Mucosa of stomach (tissue), 1 donor: Measurements from ENCODE around the gene METTL4.
"Not testable (repeated sequence)": the region's sequence is repeated elsewhere in the genome, so short reads cannot be mapped to it uniquely, and the experiment has no call there.

Experiments
- H3K27me3 ChIP-seq: one replicate; pipeline ENCODE4 v1.7.0; 2013; ENCODE audit warnings: mild to moderate bottlenecking, low read length; ENCODE audit not compliant: control insufficient read depth, insufficient read depth
- H3K36me3 ChIP-seq: one replicate; pipeline ENCODE4 v1.7.0; 2013; ENCODE audit warnings: low read length; ENCODE audit not compliant: control insufficient read depth, insufficient read depth
- H3K4me1 ChIP-seq: one replicate; pipeline ENCODE4 v1.7.0; 2013; ENCODE audit warnings: mild to moderate bottlenecking, low read length; ENCODE audit not compliant: control insufficient read depth, insufficient read depth
- H3K4me3 ChIP-seq: one replicate; pipeline ENCODE4 v1.7.0; 2013; ENCODE audit warnings: low read length
- H3K9ac ChIP-seq: one replicate; pipeline ENCODE4 v1.7.0; 2013; ENCODE audit warnings: mild to moderate bottlenecking, low read length, moderate library complexity
- H3K9me3 ChIP-seq: one replicate; pipeline ENCODE4 v1.7.0; 2013; ENCODE audit warnings: mild to moderate bottlenecking, low read length, moderate library complexity; ENCODE audit not compliant: control insufficient read depth
- donor health status: Pancreatic carcinoma.

METTL4 gene

DNA sequence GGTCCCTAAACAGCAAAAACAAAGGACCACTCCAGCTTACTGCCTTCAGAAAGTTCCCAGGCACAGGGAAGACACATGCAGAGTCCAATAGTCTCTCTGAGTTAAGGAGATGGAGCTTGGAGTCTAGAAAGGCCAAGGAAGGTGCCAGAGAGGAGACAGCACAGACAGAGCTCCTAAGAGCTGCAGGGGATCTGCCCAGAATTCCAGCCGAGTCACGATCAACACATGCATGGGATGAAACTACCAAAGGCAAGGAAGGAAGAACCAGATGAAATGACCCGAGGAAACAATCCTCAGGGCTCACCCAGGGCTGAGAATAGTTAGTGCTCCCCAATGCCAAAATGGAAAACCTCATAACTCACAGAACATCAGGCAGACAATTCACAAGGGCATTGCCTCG, 15.4 kb downstream of the METTL4 start:
- no peaks in the 10 kb centered on the region for H3K9me3 ChIP-seq
- H3K36me3 ChIP-seq, result no peaks in the 10 kb centered on the region
- no peaks in the 10 kb centered on the region for H3K4me1 ChIP-seq
- no peak overlapping the region for H3K4me3 ChIP-seq
- no peak overlapping the region for H3K9ac ChIP-seq
- no peaks in the 10 kb centered on the region for H3K27me3 ChIP-seq

DNA sequence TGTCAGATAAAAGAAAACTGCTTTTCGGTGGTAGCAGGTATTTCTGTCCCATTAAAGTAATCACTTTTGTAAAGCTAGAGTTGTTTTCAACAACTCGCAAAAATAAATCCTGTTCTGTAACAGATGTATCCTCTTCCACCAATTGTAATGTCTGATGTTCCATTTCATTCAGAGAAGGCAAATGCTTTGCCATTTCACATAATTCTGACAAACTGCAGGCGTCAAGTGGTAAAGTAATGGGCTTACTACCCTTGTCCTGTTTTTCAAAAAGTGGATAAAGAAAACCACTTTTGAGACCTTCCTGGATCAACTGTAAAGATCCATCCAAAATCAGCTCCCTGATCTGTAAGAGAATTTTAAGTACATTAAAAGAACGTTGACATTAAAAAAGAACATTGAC, 16.6 kb downstream of the METTL4 start:
- Histone ChIP-seq H3K9ac (no peak overlapping the region), H3K27me3 (no peaks in the 10 kb centered on the region), H3K36me3 (no peaks in the 10 kb centered on the region), H3K4me3 (no peak overlapping the region), H3K9me3 (no peaks in the 10 kb centered on the region), H3K4me1 (no peaks in the 10 kb centered on the region)

DNA sequence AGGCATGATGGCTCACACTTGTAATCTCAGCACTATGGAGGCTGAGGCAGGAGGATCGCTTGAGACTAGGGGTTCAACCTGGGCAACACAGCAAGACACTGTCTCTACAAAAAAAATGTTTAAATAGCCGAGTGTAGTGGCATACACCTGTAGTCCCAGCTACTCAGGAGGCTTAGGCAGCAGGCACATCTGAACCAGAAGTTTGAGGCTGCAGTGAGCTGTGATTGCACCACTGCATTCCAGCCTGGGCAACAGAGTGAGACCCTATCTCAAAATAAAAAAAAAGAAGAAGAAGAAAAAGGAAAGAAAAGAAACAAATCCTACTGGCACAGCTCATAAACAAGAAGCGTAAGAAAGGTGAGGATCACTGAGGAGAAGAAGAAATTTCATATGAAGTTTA, 19.9 kb downstream of the METTL4 start:
- H3K4me1 ChIP-seq, result no peaks in the 10 kb centered on the region
- no peaks in the 10 kb centered on the region for H3K36me3 ChIP-seq
- H3K27me3 ChIP-seq, result no peaks in the 10 kb centered on the region
- H3K9me3 ChIP-seq, result no peaks in the 10 kb centered on the region
- H3K4me3 ChIP-seq, result no peak overlapping the region
- H3K9ac ChIP-seq, result no peak overlapping the region

DNA sequence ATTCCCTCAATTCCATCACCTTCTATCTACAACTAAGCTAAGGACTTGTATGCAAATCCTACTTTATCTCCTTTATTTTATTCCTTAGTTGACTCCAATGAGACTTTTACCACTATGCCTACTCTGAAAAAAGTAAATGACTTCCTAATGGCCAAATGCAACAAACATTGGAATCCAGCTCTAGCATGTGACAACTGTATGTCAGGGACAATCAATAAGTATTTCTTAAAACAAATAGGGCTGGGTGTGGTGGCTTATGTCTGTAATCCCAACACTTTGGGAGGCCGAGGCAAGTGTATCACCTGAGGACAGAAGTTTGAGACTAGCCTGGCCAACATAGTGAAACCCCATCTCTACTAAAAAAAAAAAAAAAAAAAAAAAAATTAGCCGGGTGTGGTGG, 21.8 kb downstream of the METTL4 start:
- no peaks in the 10 kb centered on the region for H3K9me3 ChIP-seq
- no peak overlapping the region for H3K4me3 ChIP-seq
- H3K9ac ChIP-seq, result no peak overlapping the region
- no peaks in the 10 kb centered on the region for H3K4me1 ChIP-seq
- H3K27me3 ChIP-seq, result no peaks in the 10 kb centered on the region
- H3K36me3 ChIP-seq, result no peaks in the 10 kb centered on the region

DNA sequence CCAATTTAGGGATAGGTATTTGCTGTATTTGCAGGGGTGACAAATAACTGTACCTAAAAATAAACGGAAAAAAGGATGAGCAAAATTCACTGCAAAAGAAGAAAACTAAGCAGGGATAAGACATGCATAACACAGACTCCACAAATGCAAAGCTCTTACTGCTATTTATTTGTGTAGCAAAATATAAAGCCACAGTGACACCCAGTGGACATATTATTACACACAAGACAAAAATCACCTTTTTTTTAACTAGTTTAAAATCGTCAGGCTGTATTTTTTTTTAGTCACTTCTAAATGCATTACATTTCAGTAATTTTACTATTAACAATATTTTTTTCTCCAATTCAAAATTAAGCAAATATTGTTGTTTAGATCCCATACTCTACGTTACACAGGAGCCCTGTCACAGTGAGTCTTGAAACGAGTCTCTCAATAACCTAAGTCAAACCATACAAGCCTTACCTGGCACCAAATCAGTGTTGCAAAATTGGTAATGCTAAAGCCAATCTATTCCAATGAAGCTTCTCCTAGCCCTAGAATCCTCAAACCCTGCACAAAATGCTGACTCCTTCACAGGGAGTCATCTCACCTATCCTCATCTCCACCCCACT, 23.7 kb downstream of the METTL4 start:
- H3K4me3 ChIP-seq, result no peak overlapping the region
- no peaks in the 10 kb centered on the region for H3K4me1 ChIP-seq
- no peak overlapping the region for H3K9ac ChIP-seq
- H3K27me3 ChIP-seq, result no peaks in the 10 kb centered on the region
- H3K36me3 ChIP-seq, result no peaks in the 10 kb centered on the region
- no peaks in the 10 kb centered on the region for H3K9me3 ChIP-seq

DNA sequence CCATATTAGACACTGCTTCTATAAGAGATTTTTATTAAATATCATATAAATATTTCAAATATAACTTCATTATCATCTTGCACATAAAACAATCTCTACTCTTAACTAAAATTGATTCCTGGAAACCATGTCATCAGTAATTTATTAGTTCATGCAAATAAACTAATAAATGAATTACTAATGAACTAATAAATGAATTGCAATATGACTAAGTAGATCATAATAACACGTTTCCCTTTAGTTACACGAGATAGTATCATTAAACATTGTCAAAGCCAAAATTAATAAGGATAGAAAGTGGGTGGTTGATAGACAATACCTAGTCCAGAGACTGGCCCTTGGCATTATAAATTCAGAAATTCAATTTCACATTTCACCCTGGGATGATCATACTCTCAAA, 26.1 kb downstream of the METTL4 start:
- H3K27me3 ChIP-seq, result no peaks in the 10 kb centered on the region
- H3K9me3 ChIP-seq, result no peaks in the 10 kb centered on the region
- no peaks in the 10 kb centered on the region for H3K4me1 ChIP-seq
- H3K36me3 ChIP-seq, result no peaks in the 10 kb centered on the region
- no peak overlapping the region for H3K9ac ChIP-seq
- H3K4me3 ChIP-seq, result no peak overlapping the region

DNA sequence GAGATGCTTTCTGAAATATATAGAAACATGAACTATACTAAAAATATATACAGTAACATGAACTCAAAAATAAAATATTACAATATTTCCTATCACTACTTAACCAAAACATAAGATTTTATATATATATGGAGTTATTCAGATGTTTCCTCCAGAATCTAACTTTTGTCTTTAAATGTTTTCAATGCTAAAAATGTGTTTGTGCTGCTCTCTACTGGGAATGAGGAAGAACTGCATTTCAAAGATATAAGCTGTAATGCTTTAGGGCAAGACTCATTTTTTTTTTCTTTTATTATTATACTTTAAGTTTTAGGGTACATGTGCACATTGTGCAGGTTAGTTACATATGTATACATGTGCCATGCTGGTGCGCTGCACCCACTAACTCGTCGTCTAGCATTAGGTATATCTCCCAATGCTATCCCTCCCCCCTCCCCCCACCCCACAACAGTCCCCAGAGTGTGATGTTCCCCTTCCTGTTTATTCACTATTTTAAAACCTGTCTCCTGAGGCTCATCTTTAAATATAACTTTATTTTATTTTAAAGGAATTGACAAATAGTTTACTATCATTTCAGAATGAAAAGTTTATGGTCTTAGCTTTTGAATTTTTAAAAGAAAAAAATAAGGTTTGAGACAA, 29.3 kb downstream of the METTL4 start:
- not testable (repeated sequence) for H3K4me3 ChIP-seq, H3K36me3 ChIP-seq, H3K9ac ChIP-seq, H3K27me3 ChIP-seq, H3K9me3 ChIP-seq, H3K4me1 ChIP-seq

DNA sequence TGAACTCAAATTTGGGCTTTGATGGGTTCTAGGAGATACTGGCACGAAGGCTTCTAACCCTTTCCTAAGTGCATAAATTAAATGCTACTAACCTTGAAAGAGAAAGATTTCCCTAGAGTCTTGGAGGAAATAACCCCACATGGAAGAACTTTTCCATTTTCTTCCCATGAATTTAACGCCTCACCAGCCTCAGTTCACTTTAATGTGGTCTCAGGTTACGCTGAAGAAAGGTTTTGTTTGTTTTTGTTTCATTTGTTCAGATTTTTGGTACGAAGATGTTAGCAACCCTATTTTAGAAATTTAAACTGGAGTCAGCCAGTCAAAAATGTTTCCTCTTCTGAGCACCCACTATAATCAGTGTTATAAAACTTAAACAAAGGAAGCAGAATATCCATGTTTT, 30.7 kb downstream of the METTL4 start:
- H3K4me3 ChIP-seq, result no peak overlapping the region
- no peaks in the 10 kb centered on the region for H3K4me1 ChIP-seq
- no peaks in the 10 kb centered on the region for H3K36me3 ChIP-seq
- no peaks in the 10 kb centered on the region for H3K9me3 ChIP-seq
- no peaks in the 10 kb centered on the region for H3K27me3 ChIP-seq
- no peak overlapping the region for H3K9ac ChIP-seq

DNA sequence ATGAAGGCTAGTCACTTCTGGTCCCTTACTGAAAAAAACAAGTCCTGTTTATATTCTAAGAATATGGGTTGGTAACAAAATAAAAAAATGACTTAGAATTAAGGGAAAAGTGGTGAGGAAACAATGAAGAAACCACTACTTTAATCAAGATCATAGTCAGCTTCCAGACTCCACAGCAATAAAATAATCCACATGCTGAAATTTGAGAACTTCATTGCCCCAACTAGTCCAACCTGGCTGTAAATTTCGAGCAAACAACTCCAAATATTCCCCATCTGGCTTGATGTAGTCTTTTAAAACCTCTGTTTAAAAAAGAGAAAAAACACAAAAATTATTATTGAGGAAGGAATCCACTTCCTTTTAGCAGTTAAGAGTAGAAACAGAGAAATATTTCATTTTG, 32.5 kb downstream of the METTL4 start:
- no peaks in the 10 kb centered on the region for H3K9me3 ChIP-seq
- no peak overlapping the region for H3K4me3 ChIP-seq
- no peaks in the 10 kb centered on the region for H3K27me3 ChIP-seq
- no peak overlapping the region for H3K9ac ChIP-seq
- H3K36me3 ChIP-seq, result no peaks in the 10 kb centered on the region
- no peaks in the 10 kb centered on the region for H3K4me1 ChIP-seq

DNA sequence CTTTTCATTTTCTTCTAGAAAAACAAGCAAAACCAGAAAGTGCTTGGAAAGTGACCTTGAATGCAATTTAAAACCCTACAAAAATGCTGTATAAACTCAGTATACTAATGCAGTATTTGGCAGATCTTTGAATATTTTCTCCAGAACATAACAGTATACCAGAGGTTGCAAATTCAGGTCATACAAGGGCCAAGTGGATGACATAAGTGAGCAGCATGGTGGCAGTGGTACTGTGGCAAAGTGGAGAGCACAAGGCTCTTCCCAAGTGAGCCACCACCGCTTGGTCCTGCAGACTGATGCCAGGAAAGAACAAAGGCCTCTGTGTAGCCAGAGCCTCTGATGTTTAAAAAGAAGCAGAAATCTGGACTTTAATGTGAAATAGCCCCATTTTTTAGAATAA, 33.1 kb downstream of the METTL4 start:
- Histone ChIP-seq H3K36me3 (no peaks in the 10 kb centered on the region), H3K9ac (no peak overlapping the region), H3K4me3 (no peak overlapping the region), H3K4me1 (no peaks in the 10 kb centered on the region), H3K27me3 (no peaks in the 10 kb centered on the region), H3K9me3 (no peaks in the 10 kb centered on the region)

DNA sequence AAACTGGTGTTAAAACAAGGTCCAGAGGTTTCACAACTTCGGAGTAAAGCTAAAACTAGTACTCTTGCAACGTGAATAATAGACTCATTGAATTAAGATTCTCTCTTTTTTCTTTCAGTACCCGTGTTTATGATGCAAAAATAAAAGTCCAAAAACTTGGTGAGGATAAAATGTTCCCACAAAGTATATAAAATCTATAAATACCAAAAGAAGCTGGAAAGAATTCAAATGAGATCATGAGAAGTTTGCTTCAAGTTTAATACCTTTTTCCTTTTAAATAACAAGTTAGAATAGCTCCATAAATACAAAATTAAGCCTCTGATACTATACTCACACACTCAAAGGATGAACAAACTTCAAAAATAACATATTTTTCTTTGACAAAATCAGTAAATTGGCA, 34.0 kb downstream of the METTL4 start:
- no peak overlapping the region for H3K9ac ChIP-seq
- no peaks in the 10 kb centered on the region for H3K9me3 ChIP-seq
- no peaks in the 10 kb centered on the region for H3K27me3 ChIP-seq
- H3K36me3 ChIP-seq, result no peaks in the 10 kb centered on the region
- no peaks in the 10 kb centered on the region for H3K4me1 ChIP-seq
- no peak overlapping the region for H3K4me3 ChIP-seq

DNA sequence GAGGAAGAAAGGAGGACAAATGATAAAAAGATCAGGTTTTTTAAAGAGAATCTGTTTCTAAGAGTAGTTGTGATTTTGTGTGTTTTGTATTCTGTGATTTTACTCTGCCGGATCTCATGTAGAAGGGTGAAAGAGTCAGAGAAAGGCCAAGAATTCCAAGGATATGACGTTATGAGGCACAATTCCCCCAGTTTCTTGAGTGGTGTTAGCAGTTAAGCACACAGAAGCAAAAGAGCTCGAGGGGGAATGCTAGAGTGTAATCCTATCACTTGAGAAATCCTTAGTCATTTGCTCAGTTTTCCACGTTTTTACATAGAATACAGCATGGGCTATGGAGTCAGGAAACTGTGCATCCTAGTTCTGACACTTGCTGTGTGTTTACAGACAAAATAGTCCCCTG, 34.8 kb downstream of the METTL4 start:
- H3K9me3 ChIP-seq, result no peaks in the 10 kb centered on the region
- H3K36me3 ChIP-seq, result no peaks in the 10 kb centered on the region
- H3K9ac ChIP-seq, result no peak overlapping the region
- no peaks in the 10 kb centered on the region for H3K4me1 ChIP-seq
- H3K4me3 ChIP-seq, result no peak overlapping the region
- no peaks in the 10 kb centered on the region for H3K27me3 ChIP-seq

DNA sequence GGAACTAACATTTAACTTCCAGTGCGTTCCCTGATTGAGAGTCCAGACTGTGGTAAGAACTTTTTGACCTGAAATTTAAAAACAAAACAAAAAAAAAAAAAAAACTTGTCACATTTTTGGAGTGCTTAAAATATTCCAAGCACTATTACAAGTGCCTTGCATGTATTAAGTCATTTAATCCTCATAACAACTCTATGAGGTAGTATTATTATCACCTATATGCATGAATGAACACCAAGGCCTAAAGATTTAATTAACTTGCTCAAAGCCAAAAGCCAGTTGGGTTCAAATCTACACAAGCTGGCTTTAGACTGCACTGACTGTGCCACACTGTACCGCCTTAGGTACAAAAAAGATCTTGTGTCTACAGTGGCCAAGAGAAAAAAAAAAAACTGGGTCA, 35.2 kb downstream of the METTL4 start:
- Histone ChIP-seq H3K4me1 (no peaks in the 10 kb centered on the region), H3K4me3 (no peak overlapping the region), H3K36me3 (no peaks in the 10 kb centered on the region), H3K9ac (no peak overlapping the region), H3K9me3 (no peaks in the 10 kb centered on the region), H3K27me3 (no peaks in the 10 kb centered on the region)
